Brain microvascular endothelial cell (primary cell): ENCODE results near the gene TMEM132D.

Experiments
- DNase-seq: peaks from one replicate; pipeline ENCODE4 v3.0.0-alpha.2; 2020
- H3K27ac ChIP-seq: fragments of 250-450 bp; sonication (Bioruptor Pico); 2 replicates; pipeline ENCODE4 v1.5.1; 2020; ENCODE audit warnings: mild to moderate bottlenecking, moderate library complexity
- H3K27me3 ChIP-seq: fragments of 250-450 bp; sonication (Bioruptor Pico); replicated peaks from 2 replicates; pipeline ENCODE4 v1.5.1; 2020; ENCODE audit warnings: mild to moderate bottlenecking
- H3K36me3 ChIP-seq: fragments of 250-450 bp; sonication (Bioruptor Pico); replicated peaks from 2 replicates; pipeline ENCODE4 v1.5.1; 2020; ENCODE audit warnings: mild to moderate bottlenecking
- H3K4me3 ChIP-seq: 2 replicates; pipeline ENCODE4 v1.5.1; 2011; ENCODE audit warnings: low read depth, mild to moderate bottlenecking, control low read depth, low read length, moderate library complexity
- CTCF ChIP-seq: IDR thresholded peaks from 2 replicates; pipeline ENCODE4 v1.5.1; 2011; ENCODE audit warnings: low read depth, mild to moderate bottlenecking, moderate library complexity, low read length, control low read depth, inconsistent platforms; ENCODE audit errors: missing control alignments
- in situ Hi-C: cut with HindIII; loops from 2 replicates; pipeline ENCODE4 v1.10.0; 2017; ENCODE audit warnings: low sequenced_read_pairs, low pct_ligation_motif_present

TMEM132D gene

GRCh38 chr12:129083121-129083840, 820.5 kb downstream of the TMEM132D start:
- Histone ChIP-seq H3K36me3 (no peaks in the 10 kb centered on the region), H3K4me3 (no peak overlapping the region), H3K27ac (no peak overlapping the region), H3K27me3 (no peaks in the 10 kb centered on the region)
- no peak for TF ChIP-seq CTCF
- no peak for DNase-seq
- in situ Hi-C loops: no loop called here

- no peak for DNase-seq
- H3K27ac ChIP-seq: no peak overlapping the region
- no peaks in the 10 kb centered on the region for H3K36me3 ChIP-seq
- no peak for TF ChIP-seq CTCF
- in situ Hi-C loops: no loop called here
- no peaks in the 10 kb centered on the region for H3K27me3 ChIP-seq
- no peak overlapping the region for H3K4me3 ChIP-seq
Observed at GRCh38 chr12:129082441-129082840, 821.4 kb downstream of the TMEM132D start.

GRCh38 chr12:129081755-129082250, 822.0 kb downstream of the TMEM132D start:
- DNase-seq: no peak
- no peak for TF ChIP-seq CTCF
- no peaks in the 10 kb centered on the region for H3K36me3 ChIP-seq
- in situ Hi-C loops: no loop called here
- H3K27ac ChIP-seq: no peak overlapping the region
- H3K4me3 ChIP-seq: no peak overlapping the region
- H3K27me3 ChIP-seq: no peaks in the 10 kb centered on the region

GRCh38 chr12:129080821-129081220, 823.0 kb downstream of the TMEM132D start:
- H3K27me3 ChIP-seq: no peaks in the 10 kb centered on the region
- no peak overlapping the region for H3K27ac ChIP-seq
- H3K4me3 ChIP-seq: no peak overlapping the region
- TF ChIP-seq CTCF: no peak
- DNase-seq: no peak
- no peaks in the 10 kb centered on the region for H3K36me3 ChIP-seq
- in situ Hi-C loops: no loop called here

- no peak for TF ChIP-seq CTCF
- Histone ChIP-seq H3K4me3 (no peak overlapping the region), H3K27me3 (no peaks in the 10 kb centered on the region), H3K27ac (no peak overlapping the region), H3K36me3 (no peaks in the 10 kb centered on the region)
- in situ Hi-C loops: no loop called here
- no peak for DNase-seq
Observed at GRCh38 chr12:129080391-129080790, 823.4 kb downstream of the TMEM132D start.

GRCh38 chr12:129079719-129080118, 824.1 kb downstream of the TMEM132D start:
- in situ Hi-C loops: no loop called here
- DNase-seq: no peak
- H3K27me3 ChIP-seq: no peaks in the 10 kb centered on the region
- H3K27ac ChIP-seq: no peak overlapping the region
- H3K4me3 ChIP-seq: no peak overlapping the region
- TF ChIP-seq CTCF: no peak
- no peaks in the 10 kb centered on the region for H3K36me3 ChIP-seq
